IPS-20b (cell line): ENCODE results near the gene SOBP.

Source experiments
- H3K27ac ChIP-seq: one replicate; pipeline ENCODE4 v1.5.1; 2013; ENCODE audit warnings: low read length
- H3K27me3 ChIP-seq: 2 replicates; pipeline ENCODE4 v1.6.1; 2013; ENCODE audit warnings: mild to moderate bottlenecking, low read length, inconsistent platforms; ENCODE audit not compliant: insufficient read depth
- H3K36me3 ChIP-seq: 2 replicates; pipeline ENCODE4 v1.6.1; 2013; ENCODE audit warnings: low read depth, mild to moderate bottlenecking, inconsistent platforms, low read length, moderate library complexity; ENCODE audit not compliant: insufficient read depth
- H3K4me1 ChIP-seq: 2 replicates; pipeline ENCODE4 v1.6.1; 2013; ENCODE audit warnings: mild to moderate bottlenecking, control low read depth, inconsistent platforms, low read length, moderate library complexity; ENCODE audit not compliant: insufficient read depth
- H3K4me3 ChIP-seq: 2 replicates; pipeline ENCODE4 v1.5.1; 2013; ENCODE audit warnings: mild to moderate bottlenecking, low read length, inconsistent platforms
- H3K9ac ChIP-seq: 2 replicates; pipeline ENCODE4 v1.6.1; 2013; ENCODE audit warnings: low read depth, mild to moderate bottlenecking, inconsistent platforms, low read length, moderate library complexity
- H3K9me3 ChIP-seq: 2 replicates; pipeline ENCODE4 v1.6.1; 2013; ENCODE audit warnings: mild to moderate bottlenecking, low read depth, low read length, inconsistent platforms; ENCODE audit not compliant: insufficient read depth

Gene SOBP

GRCh38 chr6:107598091-107598490, 108.2 kb downstream of the SOBP start:
- no peak overlapping the region for H3K4me3 ChIP-seq
- H3K36me3 ChIP-seq, result no peaks in the 10 kb centered on the region
- no peaks in the 10 kb centered on the region for H3K9me3 ChIP-seq
- H3K27ac ChIP-seq, result no peak overlapping the region
- H3K9ac ChIP-seq, result no peak overlapping the region
- peaks cover 33% of the 10 kb centered on the region for H3K4me1 ChIP-seq
- no peaks in the 10 kb centered on the region for H3K27me3 ChIP-seq

GRCh38 chr6:107599043-107599442, 109.1 kb downstream of the SOBP start:
- no peak overlapping the region for H3K27ac ChIP-seq
- no peaks in the 10 kb centered on the region for H3K9me3 ChIP-seq
- H3K4me1 ChIP-seq, result peaks cover 33% of the 10 kb centered on the region
- H3K9ac ChIP-seq, result no peak overlapping the region
- no peaks in the 10 kb centered on the region for H3K27me3 ChIP-seq
- H3K36me3 ChIP-seq, result no peaks in the 10 kb centered on the region
- no peak overlapping the region for H3K4me3 ChIP-seq

- Histone ChIP-seq H3K4me1 (peaks cover 40% of the 10 kb centered on the region), H3K9me3 (no peaks in the 10 kb centered on the region), H3K27me3 (no peaks in the 10 kb centered on the region), H3K4me3 (no peak overlapping the region), H3K9ac (no peak overlapping the region), H3K36me3 (no peaks in the 10 kb centered on the region), H3K27ac (no peak overlapping the region)
These were observed 110.2 kb downstream of the SOBP start for GRCh38 chr6:107600121-107600520.

GRCh38 chr6:107600936-107601335, 111.0 kb downstream of the SOBP start:
- no peak overlapping the region for H3K27ac ChIP-seq
- no peaks in the 10 kb centered on the region for H3K27me3 ChIP-seq
- H3K4me1 ChIP-seq, result peaks cover 47% of the 10 kb centered on the region
- H3K4me3 ChIP-seq, result no peak overlapping the region
- no peaks in the 10 kb centered on the region for H3K9me3 ChIP-seq
- no peak overlapping the region for H3K9ac ChIP-seq
- no peaks in the 10 kb centered on the region for H3K36me3 ChIP-seq

GRCh38 chr6:107601406-107601805, 111.5 kb downstream of the SOBP start:
- no peaks in the 10 kb centered on the region for H3K9me3 ChIP-seq
- H3K36me3 ChIP-seq, result no peaks in the 10 kb centered on the region
- no peak overlapping the region for H3K4me3 ChIP-seq
- H3K4me1 ChIP-seq, result peaks cover 47% of the 10 kb centered on the region
- H3K27ac ChIP-seq, result no peak overlapping the region
- H3K9ac ChIP-seq, result no peak overlapping the region
- H3K27me3 ChIP-seq, result no peaks in the 10 kb centered on the region

- H3K27ac ChIP-seq, result no peak overlapping the region
- H3K4me3 ChIP-seq, result no peak overlapping the region
- H3K27me3 ChIP-seq, result no peaks in the 10 kb centered on the region
- H3K4me1 ChIP-seq, result peaks cover 47% of the 10 kb centered on the region
- no peaks in the 10 kb centered on the region for H3K9me3 ChIP-seq
- H3K36me3 ChIP-seq, result no peaks in the 10 kb centered on the region
- no peak overlapping the region for H3K9ac ChIP-seq
These were observed 112.5 kb downstream of the SOBP start for GRCh38 chr6:107602321-107603005.

GRCh38 chr6:107603006-107603370, 113.1 kb downstream of the SOBP start:
- Histone ChIP-seq H3K4me1 (peaks cover 47% of the 10 kb centered on the region), H3K36me3 (no peaks in the 10 kb centered on the region), H3K9me3 (no peaks in the 10 kb centered on the region), H3K27me3 (no peaks in the 10 kb centered on the region), H3K4me3 (no peak overlapping the region), H3K27ac (no peak overlapping the region), H3K9ac (no peak overlapping the region)

GRCh38 chr6:107604549-107604948, 114.6 kb downstream of the SOBP start:
- H3K4me3 ChIP-seq, result no peak overlapping the region
- H3K9me3 ChIP-seq, result no peaks in the 10 kb centered on the region
- H3K27me3 ChIP-seq, result no peaks in the 10 kb centered on the region
- no peaks in the 10 kb centered on the region for H3K36me3 ChIP-seq
- H3K27ac ChIP-seq, result no peak overlapping the region
- H3K9ac ChIP-seq, result no peak overlapping the region
- peaks cover 41% of the 10 kb centered on the region for H3K4me1 ChIP-seq

- no peaks in the 10 kb centered on the region for H3K36me3 ChIP-seq
- no peak overlapping the region for H3K4me3 ChIP-seq
- no peaks in the 10 kb centered on the region for H3K9me3 ChIP-seq
- H3K27ac ChIP-seq, result no peak overlapping the region
- H3K9ac ChIP-seq, result no peak overlapping the region
- peaks cover 32% of the 10 kb centered on the region; the same call in 1 of the 2 replicates for H3K4me1 ChIP-seq
- no peaks in the 10 kb centered on the region; the same call in 1 of the 2 replicates for H3K27me3 ChIP-seq
These were observed 116.5 kb downstream of the SOBP start for GRCh38 chr6:107606407-107606806.

GRCh38 chr6:107607116-107607515, 117.2 kb downstream of the SOBP start:
- no peaks in the 10 kb centered on the region for H3K9me3 ChIP-seq
- H3K9ac ChIP-seq, result no peak overlapping the region
- no peaks in the 10 kb centered on the region for H3K36me3 ChIP-seq
- H3K4me3 ChIP-seq, result no peak overlapping the region
- H3K4me1 ChIP-seq, result peaks cover 38% of the 10 kb centered on the region; the same call in 1 of the 2 replicates
- H3K27ac ChIP-seq, result no peak overlapping the region
- H3K27me3 ChIP-seq, result no peaks in the 10 kb centered on the region; the same call in 1 of the 2 replicates

- H3K27me3 ChIP-seq, result no peaks in the 10 kb centered on the region; the same call in 1 of the 2 replicates
- peaks cover 33% of the 10 kb centered on the region; the same call in 1 of the 2 replicates for H3K4me1 ChIP-seq
- H3K9me3 ChIP-seq, result no peaks in the 10 kb centered on the region
- H3K36me3 ChIP-seq, result no peaks in the 10 kb centered on the region
- H3K27ac ChIP-seq, result no peak overlapping the region
- H3K9ac ChIP-seq, result no peak overlapping the region
- H3K4me3 ChIP-seq, result peak overlapping the region; percentile 37; the same call in 1 of the 2 replicates
These were observed 121.3 kb downstream of the SOBP start for GRCh38 chr6:107611094-107611810.
